HepG2 (cell line): Measurements from ENCODE around the gene SEM1. TPM values are rescaled to one million over a fixed set of nuclear protein-coding genes. Genes with fewer than 3 reads are reported as not detected.
"Not testable (repeated sequence)": the region's sequence is repeated elsewhere in the genome, so short reads cannot be mapped to it uniquely, and the experiment has no call there.

Source experiments
- ATAC-seq: fragments of 200-7000 bp; cut with Tn5 transposase; 3 replicates; pipeline ENCODE4 v1.9.1; 2020; ENCODE audit warnings: mild to moderate bottlenecking, moderate library complexity
- BruUV-seq: library from RNA; stranded (reverse); fragments of 400-500 nt; replicated peaks from 2 replicates; lab custom pipeline; 2021; lab: Mats Ljungman, UMichigan
- CTCF ChIA-PET: fragments of 300-600 bp; formaldehyde crosslinking; extraction: SDS; loops from one replicate; lab custom pipeline; 2021; ENCODE audit warnings: low total read pairs, inconsistent platforms, low intra/inter-chr PET ratio; lab: Yijun Ruan, JAX
- POLR2A ChIA-PET: fragments of 350-600 bp; sonication (Branson Sonifier 250); formaldehyde crosslinking; loops from one replicate; lab custom pipeline; 2020; ENCODE audit warnings: antibody characterized with exemption, inconsistent platforms; lab: Yijun Ruan, JAX
- DNase-seq: peaks from one replicate; pipeline ENCODE4 v3.0.0-alpha.2; 2015; ENCODE audit warnings: low spot score
- FAIRE-seq: peaks from 3 replicates; lab custom pipeline; 2011; peaks lifted over from hg19 to GRCh38; lab: Jason Lieb, UNC
- H2AFZ ChIP-seq: one replicate; pipeline ENCODE4 v1.6.1; 2011; ENCODE audit warnings: low read length, inconsistent platforms
- H3K27ac ChIP-seq: fragments of 300-600 bp; 3 replicates; pipeline ENCODE4 v1.8.0; 2011; ENCODE audit warnings: mixed run types, mild to moderate bottlenecking, mixed read lengths, low read length, inconsistent platforms; ENCODE audit not compliant: insufficient read depth; ENCODE audit errors: extremely low read length
- H3K27me3 ChIP-seq, 2 experiments: fragments of 200-600 bp in 1 of 2; 2 replicates in 1 of 2; 3 replicates in 1 of 2; pipeline versions ENCODE4 v1.6.0 to v1.8.0; 2011; ENCODE audit warnings: low read length in 2 of 2, mild to moderate bottlenecking in 2 of 2, moderate library complexity in 2 of 2, inconsistent platforms in 1 of 2; ENCODE audit not compliant: insufficient read depth in 2 of 2, control insufficient read depth in 1 of 2
- H3K36me3 ChIP-seq, 2 experiments: fragments of 200-600 bp in 1 of 2; replicated peaks in 1 of 2; 2 replicates in 1 of 2; 3 replicates in 1 of 2; pipeline versions ENCODE4 v1.5.1 to v1.8.0; 2011; ENCODE audit warnings: low read length in 2 of 2, inconsistent platforms in 1 of 2; ENCODE audit not compliant: insufficient read depth in 2 of 2, control insufficient read depth in 1 of 2
- H3K4me1 ChIP-seq: 2 replicates; pipeline ENCODE4 v1.5.1; 2012; ENCODE audit warnings: low read length, inconsistent platforms; ENCODE audit not compliant: insufficient read depth
- H3K4me2 ChIP-seq: 2 replicates; pipeline ENCODE4 v1.6.0; 2011; ENCODE audit warnings: low read depth, low read length, inconsistent platforms
- H3K4me3 ChIP-seq, 3 experiments: fragments of 200-600 bp in 1 of 3; sonication (generic), shearing (Covaris generic) in 1 of 3; replicated peaks in 1 of 3; 2 replicates each; pipeline ENCODE4 v1.5.1; 2011 to 2016; ENCODE audit warnings: low read length in 3 of 3, inconsistent platforms in 2 of 3, low read depth in 2 of 3, mild to moderate bottlenecking in 2 of 3, control low read depth in 1 of 3, mixed read lengths in 1 of 3; ENCODE audit not compliant: insufficient read depth in 1 of 3
- H3K79me2 ChIP-seq: one replicate; pipeline ENCODE4 v1.6.1; 2011; ENCODE audit warnings: low read length, inconsistent platforms; ENCODE audit not compliant: insufficient read depth
- H3K9ac ChIP-seq: 2 replicates; pipeline ENCODE4 v1.6.0; 2011; ENCODE audit warnings: mild to moderate bottlenecking, low read depth, low read length, inconsistent platforms; ENCODE audit not compliant: insufficient read depth
- H3K9me3 ChIP-seq: 2 replicates; pipeline ENCODE4 v1.5.1; 2012; ENCODE audit warnings: mild to moderate bottlenecking, low read length
- H4K20me1 ChIP-seq: 2 replicates; pipeline ENCODE4 v1.6.0; 2011; ENCODE audit warnings: inconsistent platforms, mild to moderate bottlenecking, low read length, moderate library complexity; ENCODE audit not compliant: insufficient read depth
- FOXM1 ChIP-seq: sonication (generic); formaldehyde crosslinking; IDR thresholded peaks from 2 replicates; pipeline ENCODE4 v1.5.0; 2020; ENCODE audit warnings: missing genetic modification reagents
- HNRNPL ChIP-seq: fragments of 200-400 bp; formaldehyde crosslinking; IDR thresholded peaks from 2 replicates; pipeline ENCODE4 v1.6.1; 2017; ENCODE audit warnings: mild to moderate bottlenecking, low read depth, low read length
- ZBTB38 ChIP-seq: sonication (generic); formaldehyde crosslinking; IDR thresholded peaks from 2 replicates; pipeline ENCODE4 v1.5.1; 2020; ENCODE audit warnings: mild to moderate bottlenecking, missing genetic modification reagents
- WGBS: methylation state at CpG from one replicate; pipeline ENCODE4 v1.1.6; 2017; ENCODE audit warnings: low lambda C conversion rate; 5-methylcytosine and 5-hydroxymethylcytosine counted together
- in situ Hi-C: cut with HindIII; loops from 2 replicates; pipeline ENCODE4 v1.10.0; 2017; ENCODE audit warnings: low pct_unique_long_range_greater_than_20kb; ENCODE audit not compliant: extremely low pct_ligation_motif_present
- intact Hi-C: fragments of 100-400 bp; cut with micrococcal nuclease; formaldehyde crosslinking; loops from one replicate; pipeline ENCODE4 v1.10.0; 2022; ENCODE audit not compliant: unreplicated experiment
- polyA plus RNA-seq, 8 experiments: library from polyadenylated mRNA; depleted of rRNA in 3 of 8; stranded (reverse) in 7 of 8; unstranded in 1 of 8; fragments of >200 nt; fragmentation: Illumina TruSeq in 4 of 8; extraction: Trizol in 4 of 8; gene quantifications; 2 replicates each; pipeline versions ENCODE4 v1.2.1 to v1.2.3, GENCODE V29; 2011 to 2016; ENCODE audit warnings: low read depth in 4 of 8, missing spikeins in 1 of 8, mixed read lengths in 1 of 8; ENCODE audit not compliant: insufficient read depth in 1 of 8
- total RNA-seq, 5 experiments: library from RNA; depleted of rRNA; stranded (reverse); fragments of >200 nt; fragmentation: Illumina TruSeq; extraction: Trizol; gene quantifications; 2 replicates each; pipeline ENCODE4 v1.2.3, GENCODE V29; 2016; ENCODE audit warnings: low read depth in 1 of 5
- TF ChIP-seq, protein P1 (sequence below): sonication (generic); formaldehyde crosslinking; IDR thresholded peaks from 2 replicates; pipeline ENCODE4 v1.4.0; 2020; ENCODE audit warnings: missing genetic modification reagents

The SEM1 gene
- total and polyA plus RNA-seq, 2 of the 13 experiments (the other 11 are each of a cell fraction or from before 2014, with no cell fraction given), result 40.7 to 174 TPM

DNA sequence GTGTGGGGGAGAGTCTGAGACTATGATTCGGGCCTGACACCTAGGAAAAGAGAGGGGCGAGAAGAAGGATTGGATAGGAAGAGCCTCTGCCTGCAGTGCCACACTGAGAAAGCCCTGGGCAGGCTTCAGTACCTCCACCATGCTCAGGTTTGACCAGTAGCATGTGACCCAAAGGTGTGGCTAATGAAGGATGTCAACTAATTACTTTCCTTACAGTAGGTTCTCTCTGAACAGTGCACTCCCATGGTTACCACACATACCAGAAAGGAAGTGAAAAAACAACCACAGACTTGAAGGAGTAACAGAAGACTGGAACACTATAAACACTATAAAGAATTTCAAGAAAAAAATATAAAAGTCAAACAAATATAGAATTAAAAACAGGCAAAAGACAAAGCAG is 46.2 kb downstream of the SEM1 start (continued):
- TF ChIP-seq, protein P1, sequence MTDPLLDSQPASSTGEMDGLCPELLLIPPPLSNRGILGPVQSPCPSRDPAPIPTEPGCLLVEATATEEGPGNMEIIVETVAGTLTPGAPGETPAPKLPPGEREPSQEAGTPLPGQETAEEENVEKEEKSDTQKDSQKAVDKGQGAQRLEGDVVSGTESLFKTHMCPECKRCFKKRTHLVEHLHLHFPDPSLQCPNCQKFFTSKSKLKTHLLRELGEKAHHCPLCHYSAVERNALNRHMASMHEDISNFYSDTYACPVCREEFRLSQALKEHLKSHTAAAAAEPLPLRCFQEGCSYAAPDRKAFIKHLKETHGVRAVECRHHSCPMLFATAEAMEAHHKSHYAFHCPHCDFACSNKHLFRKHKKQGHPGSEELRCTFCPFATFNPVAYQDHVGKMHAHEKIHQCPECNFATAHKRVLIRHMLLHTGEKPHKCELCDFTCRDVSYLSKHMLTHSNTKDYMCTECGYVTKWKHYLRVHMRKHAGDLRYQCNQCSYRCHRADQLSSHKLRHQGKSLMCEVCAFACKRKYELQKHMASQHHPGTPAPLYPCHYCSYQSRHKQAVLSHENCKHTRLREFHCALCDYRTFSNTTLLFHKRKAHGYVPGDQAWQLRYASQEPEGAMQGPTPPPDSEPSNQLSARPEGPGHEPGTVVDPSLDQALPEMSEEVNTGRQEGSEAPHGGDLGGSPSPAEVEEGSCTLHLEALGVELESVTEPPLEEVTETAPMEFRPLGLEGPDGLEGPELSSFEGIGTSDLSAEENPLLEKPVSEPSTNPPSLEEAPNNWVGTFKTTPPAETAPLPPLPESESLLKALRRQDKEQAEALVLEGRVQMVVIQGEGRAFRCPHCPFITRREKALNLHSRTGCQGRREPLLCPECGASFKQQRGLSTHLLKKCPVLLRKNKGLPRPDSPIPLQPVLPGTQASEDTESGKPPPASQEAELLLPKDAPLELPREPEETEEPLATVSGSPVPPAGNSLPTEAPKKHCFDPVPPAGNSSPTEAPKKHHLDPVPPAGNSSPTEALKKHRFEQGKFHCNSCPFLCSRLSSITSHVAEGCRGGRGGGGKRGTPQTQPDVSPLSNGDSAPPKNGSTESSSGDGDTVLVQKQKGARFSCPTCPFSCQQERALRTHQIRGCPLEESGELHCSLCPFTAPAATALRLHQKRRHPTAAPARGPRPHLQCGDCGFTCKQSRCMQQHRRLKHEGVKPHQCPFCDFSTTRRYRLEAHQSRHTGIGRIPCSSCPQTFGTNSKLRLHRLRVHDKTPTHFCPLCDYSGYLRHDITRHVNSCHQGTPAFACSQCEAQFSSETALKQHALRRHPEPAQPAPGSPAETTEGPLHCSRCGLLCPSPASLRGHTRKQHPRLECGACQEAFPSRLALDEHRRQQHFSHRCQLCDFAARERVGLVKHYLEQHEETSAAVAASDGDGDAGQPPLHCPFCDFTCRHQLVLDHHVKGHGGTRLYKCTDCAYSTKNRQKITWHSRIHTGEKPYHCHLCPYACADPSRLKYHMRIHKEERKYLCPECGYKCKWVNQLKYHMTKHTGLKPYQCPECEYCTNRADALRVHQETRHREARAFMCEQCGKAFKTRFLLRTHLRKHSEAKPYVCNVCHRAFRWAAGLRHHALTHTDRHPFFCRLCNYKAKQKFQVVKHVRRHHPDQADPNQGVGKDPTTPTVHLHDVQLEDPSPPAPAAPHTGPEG (CRISPR knock-in tag), result no peak
- TF ChIP-seq ZBTB38 (CRISPR knock-in tag) (no peak), HNRNPL (no peak), FOXM1 (CRISPR knock-in tag) (no peak)

DNA sequence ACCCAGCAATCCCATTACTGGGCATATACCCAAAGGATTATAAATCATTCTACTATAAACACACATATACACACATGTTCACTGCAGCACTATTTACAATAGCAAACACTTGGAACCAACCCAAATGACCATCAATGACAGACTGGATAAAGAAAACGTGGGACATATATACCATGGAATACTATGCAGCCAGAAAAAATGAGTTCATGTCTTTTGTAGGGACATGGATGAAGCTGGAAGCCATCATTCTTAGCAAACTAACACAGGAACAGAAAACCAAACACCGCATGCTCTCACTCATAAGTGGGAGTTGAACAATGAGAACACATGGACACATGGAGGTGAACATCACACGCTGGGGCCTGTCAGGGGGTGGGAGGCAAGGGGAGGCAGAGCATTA is 47.5 kb downstream of the SEM1 start:
- ATAC-seq, POLR2A ChIA-PET, DNase-seq, H3K79me2 ChIP-seq, in situ Hi-C loops, H3K4me2 ChIP-seq, FAIRE-seq, H3K4me3 ChIP-seq, H3K36me3 ChIP-seq, H3K9me3 ChIP-seq, H4K20me1 ChIP-seq, H3K4me1 ChIP-seq, H3K27me3 ChIP-seq, intact Hi-C loops, BruUV-seq, H3K9ac ChIP-seq, H2AFZ ChIP-seq, H3K27ac ChIP-seq, CTCF ChIA-PET: not testable (repeated sequence)
- WGBS, result 97% methylated on average over 3 of the region's 3 CpGs
